ENCODE results near the gene PSMA5. TPM values are rescaled to one million over a fixed set of nuclear protein-coding genes. Genes with fewer than 3 reads are reported as not detected.

The PSMA5 gene
- total and polyA plus RNA-seq, 2 of the 13 experiments (the other 11 are each of a cell fraction or from before 2014, with no cell fraction given): 140 to 169 TPM

DNA sequence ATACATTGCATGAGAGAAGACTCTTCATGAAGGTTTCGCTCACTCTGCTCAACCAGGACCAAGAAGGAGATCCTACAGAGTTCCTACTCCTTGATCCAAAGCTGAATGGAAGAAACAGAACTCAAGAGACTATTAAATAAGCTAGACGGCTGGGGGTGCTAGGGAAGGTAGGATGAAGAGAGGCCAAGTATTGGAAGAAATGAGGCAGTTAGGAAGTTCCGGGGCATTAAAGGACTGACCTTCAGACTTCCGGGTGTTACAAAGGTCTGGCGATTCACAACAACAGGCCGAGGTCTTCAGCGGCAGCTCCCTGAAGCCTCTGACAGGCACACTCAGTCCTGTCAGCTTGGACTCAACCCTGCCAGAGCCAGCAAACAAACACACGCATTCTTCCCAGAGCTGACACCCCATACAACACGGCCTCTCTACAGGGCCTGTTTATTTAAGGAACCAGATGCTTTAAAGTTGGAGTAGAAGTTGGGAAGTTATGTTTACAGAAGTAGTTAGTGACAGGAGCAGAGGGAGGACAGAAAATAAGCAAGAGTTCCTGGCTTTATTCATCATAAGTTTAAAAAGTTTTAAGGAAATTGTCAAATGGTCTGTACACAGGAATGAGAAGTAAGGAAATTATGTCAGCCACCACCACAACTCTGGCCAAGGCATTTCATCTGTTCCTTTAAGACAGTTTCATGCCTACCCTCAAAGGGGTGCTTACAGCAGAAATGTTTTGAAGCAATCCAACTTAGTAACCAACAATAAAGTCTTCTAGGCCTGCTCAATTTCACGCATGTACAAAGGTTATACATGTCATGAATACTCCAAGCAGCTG is 33.2 kb downstream of the PSMA5 start (continued):
- TF ChIP-seq GABPB1 (CRISPR knock-in tag; IDR thresholded peaks at IDR 0.05) (peak; percentile 82), ZNF260 (CRISPR knock-in tag; IDR thresholded peaks at IDR 0.05; ENCODE audit: borderline replicate concordance, low read depth) (no peak), MTF2 (CRISPR knock-in tag; IDR thresholded peaks at IDR 0.05; ENCODE audit: borderline replicate concordance) (no peak), JUNB (CRISPR knock-in tag; IDR thresholded peaks at IDR 0.05; ENCODE audit: borderline replicate concordance) (no peak; the same call in 1 of the 2 replicates), ZNF343 (CRISPR knock-in tag; IDR thresholded peaks at IDR 0.05) (peak; percentile 84), BCL3 (CRISPR knock-in tag; IDR thresholded peaks at IDR 0.05) (peak; percentile 59; the same call in 1 of the 2 replicates), ZMAT3 (CRISPR knock-in tag; conservative IDR thresholded peaks at IDR 0.05) (0 out of 2 replicates have a peak, but pooled peaks have one; percentile 27), ARNT (IDR thresholded peaks at IDR 0.05) (no peak), RARG (CRISPR knock-in tag; IDR thresholded peaks at IDR 0.05; ENCODE audit: low read depth) (no peak), HDAC2 (CRISPR knock-in tag; IDR thresholded peaks at IDR 0.05) (peak; percentile 95), ZMYM3 (CRISPR knock-in tag; IDR thresholded peaks at IDR 0.05) (peak; percentile 64), ZBTB7A (CRISPR knock-in tag; IDR thresholded peaks at IDR 0.05) (no peak), ZIK1 (CRISPR knock-in tag; IDR thresholded peaks at IDR 0.05; ENCODE audit: borderline replicate concordance, low read depth) (no peak), ZSCAN25 (CRISPR knock-in tag; IDR thresholded peaks at IDR 0.05) (peak; percentile 74), SMARCE1 (IDR thresholded peaks at IDR 0.05; ENCODE audit: borderline replicate concordance) (no peak), ZNF772 (CRISPR knock-in tag; IDR thresholded peaks at IDR 0.05) (peak; percentile 91), ZNF333 (CRISPR knock-in tag; IDR thresholded peaks at IDR 0.05; ENCODE audit: borderline replicate concordance) (no peak), NFYB (CRISPR knock-in tag; IDR thresholded peaks at IDR 0.05) (peak; percentile 35), ZNF550 (CRISPR knock-in tag; IDR thresholded peaks at IDR 0.05; ENCODE audit: borderline replicate concordance) (no peak), ZNF670 (CRISPR knock-in tag; IDR thresholded peaks at IDR 0.05; ENCODE audit: borderline replicate concordance) (peak; percentile 91), NFRKB (IDR thresholded peaks at IDR 0.05) (no peak)
- TF ChIP-seq, protein P1, sequence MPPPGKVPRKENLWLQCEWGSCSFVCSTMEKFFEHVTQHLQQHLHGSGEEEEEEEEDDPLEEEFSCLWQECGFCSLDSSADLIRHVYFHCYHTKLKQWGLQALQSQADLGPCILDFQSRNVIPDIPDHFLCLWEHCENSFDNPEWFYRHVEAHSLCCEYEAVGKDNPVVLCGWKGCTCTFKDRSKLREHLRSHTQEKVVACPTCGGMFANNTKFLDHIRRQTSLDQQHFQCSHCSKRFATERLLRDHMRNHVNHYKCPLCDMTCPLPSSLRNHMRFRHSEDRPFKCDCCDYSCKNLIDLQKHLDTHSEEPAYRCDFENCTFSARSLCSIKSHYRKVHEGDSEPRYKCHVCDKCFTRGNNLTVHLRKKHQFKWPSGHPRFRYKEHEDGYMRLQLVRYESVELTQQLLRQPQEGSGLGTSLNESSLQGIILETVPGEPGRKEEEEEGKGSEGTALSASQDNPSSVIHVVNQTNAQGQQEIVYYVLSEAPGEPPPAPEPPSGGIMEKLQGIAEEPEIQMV (CRISPR knock-in tag; IDR thresholded peaks at IDR 0.05; ENCODE audit: low read depth): no peak
- TF ChIP-seq, protein P2, sequence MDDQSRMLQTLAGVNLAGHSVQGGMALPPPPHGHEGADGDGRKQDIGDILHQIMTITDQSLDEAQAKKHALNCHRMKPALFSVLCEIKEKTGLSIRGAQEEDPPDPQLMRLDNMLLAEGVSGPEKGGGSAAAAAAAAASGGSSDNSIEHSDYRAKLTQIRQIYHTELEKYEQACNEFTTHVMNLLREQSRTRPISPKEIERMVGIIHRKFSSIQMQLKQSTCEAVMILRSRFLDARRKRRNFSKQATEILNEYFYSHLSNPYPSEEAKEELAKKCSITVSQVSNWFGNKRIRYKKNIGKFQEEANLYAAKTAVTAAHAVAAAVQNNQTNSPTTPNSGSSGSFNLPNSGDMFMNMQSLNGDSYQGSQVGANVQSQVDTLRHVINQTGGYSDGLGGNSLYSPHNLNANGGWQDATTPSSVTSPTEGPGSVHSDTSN (CRISPR knock-in tag; IDR thresholded peaks at IDR 0.05; ENCODE audit: borderline replicate concordance): no peak
- TF ChIP-seq, protein P3, sequence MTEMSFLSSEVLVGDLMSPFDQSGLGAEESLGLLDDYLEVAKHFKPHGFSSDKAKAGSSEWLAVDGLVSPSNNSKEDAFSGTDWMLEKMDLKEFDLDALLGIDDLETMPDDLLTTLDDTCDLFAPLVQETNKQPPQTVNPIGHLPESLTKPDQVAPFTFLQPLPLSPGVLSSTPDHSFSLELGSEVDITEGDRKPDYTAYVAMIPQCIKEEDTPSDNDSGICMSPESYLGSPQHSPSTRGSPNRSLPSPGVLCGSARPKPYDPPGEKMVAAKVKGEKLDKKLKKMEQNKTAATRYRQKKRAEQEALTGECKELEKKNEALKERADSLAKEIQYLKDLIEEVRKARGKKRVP (CRISPR knock-in tag; IDR thresholded peaks at IDR 0.05): peak in 1 of 2 experiments; percentile 51; a peak in 1 of 4 replicates
- TF ChIP-seq, protein P4, sequence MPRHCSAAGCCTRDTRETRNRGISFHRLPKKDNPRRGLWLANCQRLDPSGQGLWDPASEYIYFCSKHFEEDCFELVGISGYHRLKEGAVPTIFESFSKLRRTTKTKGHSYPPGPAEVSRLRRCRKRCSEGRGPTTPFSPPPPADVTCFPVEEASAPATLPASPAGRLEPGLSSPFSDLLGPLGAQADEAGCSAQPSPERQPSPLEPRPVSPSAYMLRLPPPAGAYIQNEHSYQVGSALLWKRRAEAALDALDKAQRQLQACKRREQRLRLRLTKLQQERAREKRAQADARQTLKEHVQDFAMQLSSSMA (CRISPR knock-in tag; IDR thresholded peaks at IDR 0.05): no peak
